Omental fat pad (tissue), 4 donors: ENCODE measurements around the gene KANSL1. TPM values are rescaled to one million over a fixed set of nuclear protein-coding genes. Genes with fewer than 3 reads are reported as not detected.

Experiments
- ATAC-seq: fragments of 150-250 bp; one replicate; pipeline ENCODE4 v1.9.1; 2016; ENCODE audit warnings: mild to moderate bottlenecking, moderate library complexity; ENCODE audit not compliant: low FRiP score
- DNase-seq: peaks from one replicate; pipeline ENCODE4 v3.0.0-alpha.2; 2019; ENCODE audit warnings: low spot score
- CTCF ChIP-seq, 3 donors: fragments of 450-650 bp; IDR thresholded peaks; one replicate each; pipeline ENCODE4 v1.5.1; 2016 to 2017; ENCODE audit warnings: antibody characterized with exemption in 3 of 3, mild to moderate bottlenecking in 3 of 3, moderate library complexity in 2 of 3
- total RNA-seq, 4 donors: library from RNA; depleted of rRNA; stranded (reverse); fragments of >200 nt; gene quantifications; one replicate each; pipeline ENCODE4 v1.1.0, GENCODE V29; 2016

The KANSL1 gene
- total RNA-seq, 4 donors from 2014 or later: 48.9 to 109 (median 57.4) TPM

- ATAC-seq: no peak
- no peak for DNase-seq
- no peak for TF ChIP-seq CTCF (IDR thresholded peaks at IDR 0.05)
Measured at GRCh38 chr17:45986056-45986455, 207.2 kb downstream of the KANSL1 start.

- ATAC-seq (no peak), DNase-seq (no peak)
Measured at GRCh38 chr17:45985447-45985846, 207.8 kb downstream of the KANSL1 start.

GRCh38 chr17:45984368-45984767, 208.9 kb downstream of the KANSL1 start:
- no peak for TF ChIP-seq CTCF (IDR thresholded peaks at IDR 0.05)
- DNase-seq (no peak), ATAC-seq (no peak)

More at GRCh38 chr17:45985447-45985846, 207.8 kb downstream of the KANSL1 start:
- no peak for TF ChIP-seq CTCF (IDR thresholded peaks at IDR 0.05)

GRCh38 chr17:45983614-45984310, 209.5 kb downstream of the KANSL1 start:
- no peak for TF ChIP-seq CTCF (IDR thresholded peaks at IDR 0.05)
- no peak for DNase-seq
- no peak for ATAC-seq

GRCh38 chr17:45982791-45983613, 210.2 kb downstream of the KANSL1 start:
- no peak for ATAC-seq
- no peak for DNase-seq
- no peak for TF ChIP-seq CTCF (IDR thresholded peaks at IDR 0.05)

- DNase-seq (no peak), ATAC-seq (no peak)
- no peak for TF ChIP-seq CTCF (IDR thresholded peaks at IDR 0.05)
Measured at GRCh38 chr17:45981306-45981705, 211.9 kb downstream of the KANSL1 start.
